ENCODE measurements around the gene ATRN. TPM values are rescaled to one million over a fixed set of nuclear protein-coding genes. Genes with fewer than 3 reads are reported as not detected.

ATRN gene
- total and polyA plus RNA-seq, 2 donors from 2014 or later = 15.7 to 48.1 TPM

- DNase-seq (no peak), FAIRE-seq (no peak)
- Histone ChIP-seq H3K36me3 (ENCODE audit: control insufficient read depth in 2 of 3, insufficient read depth in 3 of 3, low read length in 3 of 3) (no peaks in the 10 kb centered on the region), H3K4me3 (ENCODE audit: low read length in 3 of 3) (no peak overlapping the region), H3K9ac (ENCODE audit: low read length in 3 of 3) (no peak overlapping the region), H3K4me1 (ENCODE audit: control insufficient read depth in 2 of 3, insufficient read depth in 2 of 3, low read depth in 1 of 3, low read length in 3 of 3) (no peaks in the 10 kb centered on the region), H3K27ac (ENCODE audit: low read depth in 2 of 2, low read length in 2 of 2) (no peak overlapping the region), H3K9me3 (ENCODE audit: control insufficient read depth in 2 of 3, insufficient read depth in 1 of 3, low read length in 3 of 3) (no peaks in the 10 kb centered on the region), H3K27me3 (ENCODE audit: control insufficient read depth, insufficient read depth, low read length) (no peaks in the 10 kb centered on the region)
- intact Hi-C loops (cut with DNase I) = no loop called here
- TF ChIP-seq CTCF (IDR thresholded peaks at IDR 0.05; ENCODE audit: borderline replicate concordance, extremely low read depth, insufficient read depth) = no peak
Measured at GRCh38 chr20:3692706-3693294, 222.0 kb downstream of the ATRN start.

GRCh38 chr20:3693376-3693775 lies 222.6 kb downstream of the ATRN start:
- Histone ChIP-seq H3K27me3 (ENCODE audit: control insufficient read depth, insufficient read depth, low read length) (no peaks in the 10 kb centered on the region), H3K27ac (ENCODE audit: low read depth in 2 of 2, low read length in 2 of 2) (no peak overlapping the region), H3K36me3 (ENCODE audit: control insufficient read depth in 2 of 3, insufficient read depth in 3 of 3, low read length in 3 of 3) (no peaks in the 10 kb centered on the region), H3K9ac (ENCODE audit: low read length in 3 of 3) (no peak overlapping the region), H3K9me3 (ENCODE audit: control insufficient read depth in 2 of 3, insufficient read depth in 1 of 3, low read length in 3 of 3) (no peaks in the 10 kb centered on the region), H3K4me1 (ENCODE audit: control insufficient read depth in 2 of 3, insufficient read depth in 2 of 3, low read depth in 1 of 3, low read length in 3 of 3) (no peaks in the 10 kb centered on the region), H3K4me3 (ENCODE audit: low read length in 3 of 3) (no peak overlapping the region)
- no peak for TF ChIP-seq CTCF (IDR thresholded peaks at IDR 0.05; ENCODE audit: borderline replicate concordance, extremely low read depth, insufficient read depth)
- intact Hi-C loops (cut with DNase I) = no loop called here
- FAIRE-seq (no peak), DNase-seq (peak in 1 of 5 donors; percentile 63)

GRCh38 chr20:3694864-3695263 lies 224.0 kb downstream of the ATRN start:
- Histone ChIP-seq H3K27me3 (ENCODE audit: control insufficient read depth, insufficient read depth, low read length) (no peaks in the 10 kb centered on the region), H3K9me3 (ENCODE audit: control insufficient read depth in 2 of 3, insufficient read depth in 1 of 3, low read length in 3 of 3) (no peaks in the 10 kb centered on the region), H3K36me3 (ENCODE audit: control insufficient read depth in 2 of 3, insufficient read depth in 3 of 3, low read length in 3 of 3) (no peaks in the 10 kb centered on the region), H3K27ac (ENCODE audit: low read depth in 2 of 2, low read length in 2 of 2) (no peak overlapping the region), H3K4me3 (ENCODE audit: low read length in 3 of 3) (no peak overlapping the region), H3K4me1 (ENCODE audit: control insufficient read depth in 2 of 3, insufficient read depth in 2 of 3, low read depth in 1 of 3, low read length in 3 of 3) (no peaks in the 10 kb centered on the region), H3K9ac (ENCODE audit: low read length in 3 of 3) (no peak overlapping the region)
- intact Hi-C loops (cut with DNase I) = no loop called here
- FAIRE-seq (no peak), DNase-seq (no peak)
- no peak for TF ChIP-seq CTCF (IDR thresholded peaks at IDR 0.05; ENCODE audit: borderline replicate concordance, extremely low read depth, insufficient read depth)

- no peaks in the 10 kb centered on the region for H3K27me3 ChIP-seq (ENCODE audit: control insufficient read depth, insufficient read depth, low read length)
- no peak for FAIRE-seq
- no peak for TF ChIP-seq CTCF (IDR thresholded peaks at IDR 0.05; ENCODE audit: borderline replicate concordance, extremely low read depth, insufficient read depth)
- H3K27ac ChIP-seq (ENCODE audit: low read depth in 2 of 2, low read length in 2 of 2) = no peak overlapping the region
- intact Hi-C loops (cut with DNase I) = no loop called here
- no peak overlapping the region for H3K4me3 ChIP-seq (ENCODE audit: low read length in 3 of 3)
- no peaks in the 10 kb centered on the region for H3K36me3 ChIP-seq (ENCODE audit: control insufficient read depth in 2 of 3, insufficient read depth in 3 of 3, low read length in 3 of 3)
- DNase-seq = peak in 1 of 5 donors; percentile 22
- H3K9me3 ChIP-seq (ENCODE audit: control insufficient read depth in 2 of 3, insufficient read depth in 1 of 3, low read length in 3 of 3) = no peaks in the 10 kb centered on the region
- no peaks in the 10 kb centered on the region for H3K4me1 ChIP-seq (ENCODE audit: control insufficient read depth in 2 of 3, insufficient read depth in 2 of 3, low read depth in 1 of 3, low read length in 3 of 3)
- no peak overlapping the region for H3K9ac ChIP-seq (ENCODE audit: low read length in 3 of 3)
Measured at GRCh38 chr20:3696200-3696599, 225.4 kb downstream of the ATRN start.
